ENCODE measurements around the gene ZMIZ1.

ZMIZ1 gene

GRCh38 chr10:79152423-79152817 is 83.7 kb downstream of the ZMIZ1 start:
- peak; percentile 42 for DNase-seq
- Histone ChIP-seq H3K23ac (ENCODE audit: low read length in 2 of 2) (no peak overlapping the region), H3K4me2 (ENCODE audit: low read length, poor library complexity, severe bottlenecking) (no peak overlapping the region), H3K9me3 (ENCODE audit: control insufficient read depth, low read length) (no peaks in the 10 kb centered on the region), H4K8ac (ENCODE audit: low read length) (peak overlapping the region; percentile 64), H3K4me1 (ENCODE audit: control insufficient read depth, insufficient read depth, low read depth, low read length) (peaks cover 84% of the 10 kb centered on the region), H3K18ac (ENCODE audit: low read depth in 1 of 2, low read length in 2 of 2) (peak overlapping the region; percentile 42 to 54), H2BK12ac (ENCODE audit: low read length in 2 of 2) (peak overlapping the region; percentile 17 to 49), H3K36me3 (ENCODE audit: control insufficient read depth in 1 of 2, insufficient read depth in 2 of 2, low read depth in 1 of 2, low read length in 2 of 2) (peaks cover 34 to 70% of the 10 kb centered on the region in 2 experiments), H2BK120ac (ENCODE audit: low read depth, low read length) (peak overlapping the region; percentile 3), H3K9ac (ENCODE audit: low read length) (peak overlapping the region; percentile 87), H3K14ac (ENCODE audit: low read length in 2 of 2) (no peak overlapping the region), H2BK5ac (ENCODE audit: low read depth, low read length, poor library complexity, severe bottlenecking) (peak overlapping the region; percentile 49), H3K79me1 (replicated peaks; ENCODE audit: low read length, poor library complexity, severe bottlenecking) (peaks cover 16% of the 10 kb centered on the region), H2AFZ (ENCODE audit: low read depth, low read length) (no peak overlapping the region), H2BK15ac (ENCODE audit: low read depth, poor library complexity, severe bottlenecking) (peak overlapping the region; percentile 60), H2AK5ac (ENCODE audit: low read length, severe bottlenecking) (peak overlapping the region; percentile 84), H3K4me3 (ENCODE audit: insufficient read depth in 1 of 2, low read depth in 1 of 2, low read length in 2 of 2) (no peak overlapping the region), H4K91ac (ENCODE audit: low read length) (peak overlapping the region; percentile 9), H3K27me3 (ENCODE audit: control insufficient read depth in 1 of 2, insufficient read depth in 1 of 2, low read length in 2 of 2) (no peaks in the 10 kb centered on the region), H3K4ac (ENCODE audit: low read depth in 1 of 2, low read length in 2 of 2) (peak overlapping the region; percentile 33 to 43), H3K27ac (ENCODE audit: low read length, poor library complexity, severe bottlenecking) (peak overlapping the region; percentile 97)
- WGBS: 68% methylated on average over 7 of the region's 7 CpGs

- Histone ChIP-seq H3K36me3 (ENCODE audit: control insufficient read depth in 1 of 2, insufficient read depth in 2 of 2, low read depth in 1 of 2, low read length in 2 of 2) (peaks cover 22 to 62% of the 10 kb centered on the region in 2 experiments), H3K14ac (ENCODE audit: low read length in 2 of 2) (no peak overlapping the region), H3K4me1 (ENCODE audit: control insufficient read depth, insufficient read depth, low read depth, low read length) (peaks cover 87% of the 10 kb centered on the region), H3K4me3 (ENCODE audit: insufficient read depth in 1 of 2, low read depth in 1 of 2, low read length in 2 of 2) (no peak overlapping the region), H3K27ac (ENCODE audit: low read length, poor library complexity, severe bottlenecking) (no peak overlapping the region), H2AFZ (ENCODE audit: low read depth, low read length) (no peak overlapping the region), H2BK120ac (ENCODE audit: low read depth, low read length) (no peak overlapping the region), H3K4me2 (ENCODE audit: low read length, poor library complexity, severe bottlenecking) (no peak overlapping the region), H3K23ac (ENCODE audit: low read length in 2 of 2) (no peak overlapping the region), H3K9me3 (ENCODE audit: control insufficient read depth, low read length) (no peaks in the 10 kb centered on the region), H3K79me1 (replicated peaks; ENCODE audit: low read length, poor library complexity, severe bottlenecking) (peaks cover 16% of the 10 kb centered on the region), H2BK15ac (ENCODE audit: low read depth, poor library complexity, severe bottlenecking) (no peak overlapping the region), H3K9ac (ENCODE audit: low read length) (peak overlapping the region; percentile 87), H4K91ac (ENCODE audit: low read length) (no peak overlapping the region), H3K27me3 (ENCODE audit: control insufficient read depth in 1 of 2, insufficient read depth in 1 of 2, low read length in 2 of 2) (no peaks in the 10 kb centered on the region), H2BK12ac (ENCODE audit: low read length in 2 of 2) (peak overlapping the region in 1 of 2 experiments; percentile 59), H4K8ac (ENCODE audit: low read length) (peak overlapping the region; percentile 22), H3K4ac (ENCODE audit: low read depth in 1 of 2, low read length in 2 of 2) (peak overlapping the region in 1 of 2 experiments; percentile 30), H3K18ac (ENCODE audit: low read depth in 1 of 2, low read length in 2 of 2) (peak overlapping the region; percentile 4 to 84), H2AK5ac (ENCODE audit: low read length, severe bottlenecking) (no peak overlapping the region), H2BK5ac (ENCODE audit: low read depth, low read length, poor library complexity, severe bottlenecking) (no peak overlapping the region)
- 93% methylated on average over 10 of the region's 10 CpGs for WGBS
- no peak for DNase-seq
These were observed 85.0 kb downstream of the ZMIZ1 start for GRCh38 chr10:79153745-79154144.

- no peak overlapping the region for H2BK120ac ChIP-seq (ENCODE audit: low read depth, low read length)
- peak overlapping the region in 1 of 2 experiments; percentile 22 for H3K14ac ChIP-seq (ENCODE audit: low read length in 2 of 2)
- peak overlapping the region; percentile 85 for H2BK15ac ChIP-seq (ENCODE audit: low read depth, poor library complexity, severe bottlenecking)
- DNase-seq: peak; percentile 75
- H3K4me3 ChIP-seq (ENCODE audit: insufficient read depth in 1 of 2, low read depth in 1 of 2, low read length in 2 of 2): no peak overlapping the region
- H3K18ac ChIP-seq (ENCODE audit: low read depth in 1 of 2, low read length in 2 of 2): peak overlapping the region; percentile 44 to 89
- H3K27me3 ChIP-seq (ENCODE audit: control insufficient read depth in 1 of 2, insufficient read depth in 1 of 2, low read length in 2 of 2): no peaks in the 10 kb centered on the region
- H4K91ac ChIP-seq (ENCODE audit: low read length): peak overlapping the region; percentile 84
- peak overlapping the region; percentile 38 for H3K27ac ChIP-seq (ENCODE audit: low read length, poor library complexity, severe bottlenecking)
- H2AFZ ChIP-seq (ENCODE audit: low read depth, low read length): no peak overlapping the region
- H3K4me2 ChIP-seq (ENCODE audit: low read length, poor library complexity, severe bottlenecking): no peak overlapping the region
- H3K4ac ChIP-seq (ENCODE audit: low read depth in 1 of 2, low read length in 2 of 2): peak overlapping the region; percentile 2 to 52
- peak overlapping the region; percentile 85 for H4K8ac ChIP-seq (ENCODE audit: low read length)
- H2BK5ac ChIP-seq (ENCODE audit: low read depth, low read length, poor library complexity, severe bottlenecking): no peak overlapping the region
- H2AK5ac ChIP-seq (ENCODE audit: low read length, severe bottlenecking): peak overlapping the region; percentile 2
- H3K9ac ChIP-seq (ENCODE audit: low read length): peak overlapping the region; percentile 55
- no peaks in the 10 kb centered on the region for H3K9me3 ChIP-seq (ENCODE audit: control insufficient read depth, low read length)
- H3K4me1 ChIP-seq (ENCODE audit: control insufficient read depth, insufficient read depth, low read depth, low read length): peaks cover 87% of the 10 kb centered on the region
- H3K23ac ChIP-seq (ENCODE audit: low read length in 2 of 2): no peak overlapping the region
- 70% methylated on average over 13 of the region's 14 CpGs for WGBS
- peak overlapping the region; percentile 38 to 64 for H2BK12ac ChIP-seq (ENCODE audit: low read length in 2 of 2)
- peaks cover 16% of the 10 kb centered on the region for H3K79me1 ChIP-seq (replicated peaks; ENCODE audit: low read length, poor library complexity, severe bottlenecking)
- H3K36me3 ChIP-seq (ENCODE audit: control insufficient read depth in 1 of 2, insufficient read depth in 2 of 2, low read depth in 1 of 2, low read length in 2 of 2): peaks cover 22 to 54% of the 10 kb centered on the region in 2 experiments
These were observed 86.7 kb downstream of the ZMIZ1 start for GRCh38 chr10:79155301-79156081.

Data from mesenchymal stem cell (in vitro differentiated cells and primary cell).